GM23338 (cell line): Measurements from ENCODE around the gene KLHL13.

Experiments
- ZNF331 ChIP-seq: fragments of 250-450 bp; sonication (Bioruptor Pico); IDR thresholded peaks from 2 replicates; pipeline ENCODE4 v1.5.0; 2020; ENCODE audit warnings: low read depth, mild to moderate bottlenecking, moderate library complexity
- TF ChIP-seq, protein P1 (sequence below), 2 experiments: fragments of 200-600 bp in 1 of 2; sonication (generic) in 1 of 2; conservative IDR thresholded peaks; 2 replicates each; pipeline versions ENCODE4 v1.5.1 to v1.6.1; 2016 to 2017; ENCODE audit warnings: antibody characterized with exemption in 2 of 2, low read depth in 2 of 2, mild to moderate bottlenecking in 2 of 2, moderate library complexity in 1 of 2

DNA sequence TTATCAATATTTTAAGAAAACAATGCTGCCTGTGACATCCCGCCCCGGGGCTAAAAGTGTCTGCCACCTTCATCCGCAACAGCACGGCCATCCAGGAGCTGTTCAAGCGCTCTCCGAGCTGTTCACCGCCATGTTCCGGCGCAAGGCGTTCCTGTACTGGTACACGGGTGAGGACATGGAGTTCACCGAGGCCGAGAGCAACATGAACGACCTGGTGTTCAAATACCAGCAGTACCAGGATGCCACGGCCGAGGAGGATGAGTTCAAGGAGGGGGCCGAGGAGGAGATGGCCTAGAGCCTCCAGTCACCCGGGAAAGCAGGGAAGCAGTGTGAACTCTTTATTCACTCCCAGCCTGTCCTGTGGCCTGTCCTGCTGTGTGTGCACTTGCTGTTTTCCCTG, 12.1 kb upstream of the KLHL13 start:
- TF ChIP-seq ZNF331: no peak
- TF ChIP-seq, protein P1, sequence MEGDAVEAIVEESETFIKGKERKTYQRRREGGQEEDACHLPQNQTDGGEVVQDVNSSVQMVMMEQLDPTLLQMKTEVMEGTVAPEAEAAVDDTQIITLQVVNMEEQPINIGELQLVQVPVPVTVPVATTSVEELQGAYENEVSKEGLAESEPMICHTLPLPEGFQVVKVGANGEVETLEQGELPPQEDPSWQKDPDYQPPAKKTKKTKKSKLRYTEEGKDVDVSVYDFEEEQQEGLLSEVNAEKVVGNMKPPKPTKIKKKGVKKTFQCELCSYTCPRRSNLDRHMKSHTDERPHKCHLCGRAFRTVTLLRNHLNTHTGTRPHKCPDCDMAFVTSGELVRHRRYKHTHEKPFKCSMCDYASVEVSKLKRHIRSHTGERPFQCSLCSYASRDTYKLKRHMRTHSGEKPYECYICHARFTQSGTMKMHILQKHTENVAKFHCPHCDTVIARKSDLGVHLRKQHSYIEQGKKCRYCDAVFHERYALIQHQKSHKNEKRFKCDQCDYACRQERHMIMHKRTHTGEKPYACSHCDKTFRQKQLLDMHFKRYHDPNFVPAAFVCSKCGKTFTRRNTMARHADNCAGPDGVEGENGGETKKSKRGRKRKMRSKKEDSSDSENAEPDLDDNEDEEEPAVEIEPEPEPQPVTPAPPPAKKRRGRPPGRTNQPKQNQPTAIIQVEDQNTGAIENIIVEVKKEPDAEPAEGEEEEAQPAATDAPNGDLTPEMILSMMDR (conservative IDR thresholded peaks at IDR 0.05; ENCODE audit: low read depth in 2 of 2): no peak
